Peyer's patch (tissue), 4 donors: ENCODE results near the gene NOC4L. TPM values are rescaled to one million over a fixed set of nuclear protein-coding genes. Genes with fewer than 3 reads are reported as not detected.

ENCODE experiments used
- DNase-seq, 3 donors: peaks; one replicate each; pipeline ENCODE4 v3.0.0-alpha.2; 2017 to 2019
- H3K27ac ChIP-seq, 4 donors: fragments of 200-600 bp; sonication (generic); one replicate each; pipeline ENCODE4 v1.5.1; 2016 to 2019
- H3K27me3 ChIP-seq, 2 donors: fragments of 200-600 bp; sonication (generic); one replicate each; pipeline ENCODE4 v1.5.1; 2019
- H3K36me3 ChIP-seq, 3 donors: fragments of 200-600 bp; sonication (generic); one replicate each; pipeline ENCODE4 v1.5.1; 2016 to 2019
- H3K4me1 ChIP-seq, 4 donors: fragments of 200-600 bp; sonication (generic); one replicate each; pipeline ENCODE4 v1.5.1; 2016 to 2019
- H3K4me3 ChIP-seq, 4 donors: fragments of 200-600 bp; sonication (generic); 1 replicate in 3 of 4; 2 replicates in 1 of 4; pipeline ENCODE4 v1.5.1; 2016 to 2019; ENCODE audit warnings: mild to moderate bottlenecking in 1 of 4
- H3K9me3 ChIP-seq, 4 donors: fragments of 200-600 bp; sonication (generic); one replicate each; pipeline ENCODE4 v1.5.1; 2016 to 2019; ENCODE audit warnings: mild to moderate bottlenecking in 1 of 4
- POLR2A ChIP-seq, 2 donors: fragments of 450-650 bp; IDR thresholded peaks; one replicate each; pipeline ENCODE4 v1.5.1; 2017; ENCODE audit warnings: antibody characterized with exemption in 2 of 2, mild to moderate bottlenecking in 2 of 2, moderate library complexity in 2 of 2
- total RNA-seq, 4 donors: library from RNA; depleted of rRNA; stranded (reverse); fragments of >200 nt; gene quantifications; one replicate each; pipeline ENCODE4 v1.1.0, GENCODE V29; 2016
- TF ChIP-seq, protein P1 (sequence below), 6 experiments: fragments of 450-650 bp in 4 of 6; fragments of 200-600 bp in 2 of 6; sonication (generic) in 1 of 6; IDR thresholded peaks; one replicate each; pipeline ENCODE4 v1.5.1; 2017 to 2019; ENCODE audit warnings: antibody characterized with exemption in 6 of 6, mild to moderate bottlenecking in 3 of 6, moderate library complexity in 1 of 6

NOC4L gene
- total RNA-seq, 4 donors from 2014 or later: 8.9 to 47.0 (median 12.2) TPM

DNA sequence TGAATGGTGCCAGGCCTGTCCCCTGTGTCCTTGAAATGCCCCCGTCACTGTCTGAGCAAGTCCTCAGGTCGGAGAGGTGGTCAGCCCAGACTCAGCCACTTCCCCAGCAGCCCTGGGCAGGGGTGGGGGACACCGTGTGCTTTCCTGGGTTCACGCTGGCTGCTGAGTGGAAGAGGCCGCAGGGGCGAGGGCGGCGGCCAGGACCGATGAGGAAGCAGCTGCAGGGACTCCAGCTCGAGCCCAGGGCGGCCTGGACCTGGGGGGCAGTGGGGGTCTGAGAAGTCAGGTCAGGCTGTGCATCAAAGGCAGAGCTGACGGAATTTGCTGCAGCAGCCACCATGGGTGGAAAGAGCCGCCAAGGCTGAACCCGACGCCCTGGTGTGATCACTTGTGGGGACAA, 28.4 kb downstream of the NOC4L start:
- no peak overlapping the region for H3K4me3 ChIP-seq
- no peaks in the 10 kb centered on the region for H3K9me3 ChIP-seq
- no peak for TF ChIP-seq POLR2A (IDR thresholded peaks at IDR 0.05)
- TF ChIP-seq, protein P1, sequence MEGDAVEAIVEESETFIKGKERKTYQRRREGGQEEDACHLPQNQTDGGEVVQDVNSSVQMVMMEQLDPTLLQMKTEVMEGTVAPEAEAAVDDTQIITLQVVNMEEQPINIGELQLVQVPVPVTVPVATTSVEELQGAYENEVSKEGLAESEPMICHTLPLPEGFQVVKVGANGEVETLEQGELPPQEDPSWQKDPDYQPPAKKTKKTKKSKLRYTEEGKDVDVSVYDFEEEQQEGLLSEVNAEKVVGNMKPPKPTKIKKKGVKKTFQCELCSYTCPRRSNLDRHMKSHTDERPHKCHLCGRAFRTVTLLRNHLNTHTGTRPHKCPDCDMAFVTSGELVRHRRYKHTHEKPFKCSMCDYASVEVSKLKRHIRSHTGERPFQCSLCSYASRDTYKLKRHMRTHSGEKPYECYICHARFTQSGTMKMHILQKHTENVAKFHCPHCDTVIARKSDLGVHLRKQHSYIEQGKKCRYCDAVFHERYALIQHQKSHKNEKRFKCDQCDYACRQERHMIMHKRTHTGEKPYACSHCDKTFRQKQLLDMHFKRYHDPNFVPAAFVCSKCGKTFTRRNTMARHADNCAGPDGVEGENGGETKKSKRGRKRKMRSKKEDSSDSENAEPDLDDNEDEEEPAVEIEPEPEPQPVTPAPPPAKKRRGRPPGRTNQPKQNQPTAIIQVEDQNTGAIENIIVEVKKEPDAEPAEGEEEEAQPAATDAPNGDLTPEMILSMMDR (IDR thresholded peaks at IDR 0.05): no peak
- H3K27ac ChIP-seq: no peak overlapping the region
- H3K27me3 ChIP-seq: no peaks in the 10 kb centered on the region
- DNase-seq: no peak
- H3K36me3 ChIP-seq: no peaks in the 10 kb centered on the region
- no peaks in the 10 kb centered on the region for H3K4me1 ChIP-seq

- TF ChIP-seq, protein P1 (IDR thresholded peaks at IDR 0.05): no peak
- TF ChIP-seq POLR2A (IDR thresholded peaks at IDR 0.05): no peak
- H3K27ac ChIP-seq: no peak overlapping the region
- H3K27me3 ChIP-seq: no peaks in the 10 kb centered on the region
- no peak for DNase-seq
- H3K4me1 ChIP-seq: no peaks in the 10 kb centered on the region
- H3K36me3 ChIP-seq: no peaks in the 10 kb centered on the region
- H3K9me3 ChIP-seq: no peaks in the 10 kb centered on the region
- no peak overlapping the region for H3K4me3 ChIP-seq
Observed at GRCh38 chr12:132173135-132174014, 29.1 kb downstream of the NOC4L start.

DNA sequence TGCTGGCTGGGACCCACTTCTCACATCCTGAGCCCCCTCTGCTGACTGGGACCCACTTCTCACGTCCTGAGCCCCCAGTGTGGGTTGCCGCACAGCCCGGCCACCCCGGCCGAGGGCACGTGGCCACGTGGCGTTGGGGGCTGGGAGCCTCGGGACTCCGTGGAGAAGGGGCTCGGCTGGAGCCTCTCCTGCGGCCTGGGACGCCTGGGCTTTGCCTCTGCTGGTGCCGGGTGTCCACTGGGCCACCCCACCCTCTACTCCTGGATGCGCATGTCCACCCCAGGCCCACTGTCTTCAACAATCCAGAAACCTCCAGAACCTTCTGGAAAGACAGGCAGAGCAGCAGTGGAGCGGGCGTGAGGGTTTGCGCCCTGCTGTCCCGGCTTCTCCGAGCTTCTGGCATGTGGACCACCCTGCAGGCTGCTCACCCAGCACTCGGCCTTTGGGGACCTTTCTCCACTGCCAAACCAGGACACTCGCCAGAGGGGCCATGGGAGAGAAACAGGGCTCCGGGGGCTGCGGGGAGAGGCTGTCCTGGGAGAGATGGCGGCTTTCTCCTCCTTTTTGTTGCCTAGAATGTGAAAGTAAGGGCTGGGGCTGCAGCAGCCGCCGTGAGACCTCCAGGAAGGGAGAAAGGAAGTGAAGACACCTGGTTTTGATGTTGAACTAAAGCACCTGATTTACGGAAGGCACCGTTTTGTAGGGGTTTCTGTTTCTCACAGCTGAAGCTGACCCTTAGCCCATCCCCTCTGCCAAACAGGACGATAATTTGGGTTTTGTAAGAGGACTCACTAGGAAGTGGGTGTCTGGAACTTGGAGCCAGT, 30.0 kb downstream of the NOC4L start:
- Histone ChIP-seq H3K9me3 (no peaks in the 10 kb centered on the region), H3K36me3 (no peaks in the 10 kb centered on the region), H3K27me3 (no peaks in the 10 kb centered on the region), H3K4me3 (no peak overlapping the region), H3K27ac (no peak overlapping the region), H3K4me1 (no peaks in the 10 kb centered on the region)
- no peak for DNase-seq
- TF ChIP-seq, protein P1 (IDR thresholded peaks at IDR 0.05): no peak
- no peak for TF ChIP-seq POLR2A (IDR thresholded peaks at IDR 0.05)

DNA sequence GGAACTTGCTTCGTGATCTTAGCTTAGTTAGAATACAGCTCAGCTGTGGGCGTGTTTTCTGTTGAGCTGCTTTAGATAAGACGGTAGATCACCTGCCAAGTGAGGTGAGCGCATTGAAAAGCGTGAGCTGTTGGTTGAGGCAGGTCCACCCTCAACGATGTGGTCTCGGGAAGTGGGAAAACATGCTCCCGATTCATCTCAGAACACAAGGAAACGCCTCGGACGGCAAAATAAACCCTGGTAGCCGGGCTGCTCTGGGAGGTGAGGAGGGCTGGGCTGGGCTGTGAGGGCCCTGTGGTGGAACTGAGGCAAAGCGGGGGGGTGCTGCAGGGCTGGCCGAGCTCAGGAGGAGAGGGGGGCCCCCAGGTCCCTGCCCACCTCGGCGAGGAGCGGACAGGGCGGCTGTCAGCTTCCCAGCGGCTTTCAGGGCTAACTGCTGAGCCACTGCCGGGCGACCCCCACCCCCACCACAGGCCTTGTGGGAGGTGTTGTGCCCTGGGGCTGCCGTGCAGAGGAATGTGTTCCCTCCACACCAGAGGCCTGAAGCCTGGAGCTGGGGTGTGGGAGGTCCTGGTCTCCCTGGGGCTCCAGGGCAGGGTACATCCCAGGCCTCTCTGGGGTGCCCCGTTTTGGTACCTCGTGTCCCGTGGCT, 30.7 kb downstream of the NOC4L start:
- DNase-seq: no peak
- TF ChIP-seq, protein P1 (IDR thresholded peaks at IDR 0.05): no peak
- no peak for TF ChIP-seq POLR2A (IDR thresholded peaks at IDR 0.05)
- Histone ChIP-seq H3K9me3 (no peaks in the 10 kb centered on the region), H3K4me1 (no peaks in the 10 kb centered on the region), H3K27ac (no peak overlapping the region), H3K36me3 (no peaks in the 10 kb centered on the region), H3K4me3 (no peak overlapping the region), H3K27me3 (no peaks in the 10 kb centered on the region)

GRCh38 chr12:132175496-132176384, 31.5 kb downstream of the NOC4L start:
- no peaks in the 10 kb centered on the region for H3K36me3 ChIP-seq
- no peaks in the 10 kb centered on the region for H3K27me3 ChIP-seq
- DNase-seq: no peak
- no peaks in the 10 kb centered on the region for H3K4me1 ChIP-seq
- no peaks in the 10 kb centered on the region for H3K9me3 ChIP-seq
- H3K4me3 ChIP-seq: no peak overlapping the region
- no peak overlapping the region for H3K27ac ChIP-seq
- TF ChIP-seq, protein P1 (IDR thresholded peaks at IDR 0.05): no peak
- TF ChIP-seq POLR2A (IDR thresholded peaks at IDR 0.05): no peak
